Limb (tissue), 2 donors: ENCODE data around the gene B4GALT3.

ENCODE experiments used
- DNase-seq, 2 donors: peaks; one replicate each; pipeline ENCODE4 v3.0.0-alpha.2; 2016; ENCODE audit errors: extremely low spot score in 2 of 2

Gene B4GALT3

GRCh38 chr1:161130266-161130665, 47.0 kb downstream of the B4GALT3 start:
- DNase-seq, result no peak

- DNase-seq, result no peak
These were observed 48.5 kb downstream of the B4GALT3 start for GRCh38 chr1:161128591-161129420.

GRCh38 chr1:161127649-161128048, 49.7 kb downstream of the B4GALT3 start:
- no peak for DNase-seq

GRCh38 chr1:161122967-161123366, 54.3 kb downstream of the B4GALT3 start:
- no peak for DNase-seq

- no peak for DNase-seq
These were observed 55.5 kb downstream of the B4GALT3 start for GRCh38 chr1:161121834-161122233.
